Esophagus muscularis mucosa (tissue), 4 donors: ENCODE data around the gene DNAH2. TPM values are rescaled to one million over a fixed set of nuclear protein-coding genes. Genes with fewer than 3 reads are reported as not detected.

Source experiments
- DNase-seq: peaks from one replicate; pipeline ENCODE4 v3.0.0-alpha.2; 2017; ENCODE audit errors: extremely low spot score
- H3K27ac ChIP-seq, 4 donors: fragments of 200-600 bp; sonication (generic); replicated peaks in 1 of 4; 1 replicate in 3 of 4; 2 replicates in 1 of 4; pipeline ENCODE4 v1.5.1; 2016 to 2019; ENCODE audit warnings: mild to moderate bottlenecking in 1 of 4
- H3K27me3 ChIP-seq, 4 donors: fragments of 200-600 bp; sonication (generic); one replicate each; pipeline versions ENCODE4 v1.5.1 to v1.6.0; 2016 to 2019
- H3K36me3 ChIP-seq, 4 donors: fragments of 200-600 bp; sonication (generic); one replicate each; pipeline ENCODE4 v1.5.1; 2016 to 2019
- H3K4me1 ChIP-seq, 4 donors: fragments of 200-600 bp; sonication (generic); one replicate each; pipeline ENCODE4 v1.5.1; 2016 to 2019
- H3K4me3 ChIP-seq, 4 donors: fragments of 200-600 bp; sonication (generic); 1 replicate in 2 of 4; 2 replicates in 2 of 4; pipeline ENCODE4 v1.5.1; 2016 to 2019; ENCODE audit warnings: mild to moderate bottlenecking in 4 of 4, moderate library complexity in 1 of 4
- H3K9me3 ChIP-seq, 4 donors: fragments of 200-600 bp; sonication (generic); 1 replicate in 3 of 4; 2 replicates in 1 of 4; pipeline ENCODE4 v1.5.1; 2016 to 2019
- CTCF ChIP-seq, 3 experiments: fragments of 200-600 bp in 2 of 3; fragments of 450-650 bp in 1 of 3; sonication (generic) in 2 of 3; IDR thresholded peaks; one replicate each; pipeline ENCODE4 v1.5.1; 2017 to 2019; ENCODE audit warnings: antibody characterized with exemption in 3 of 3, mild to moderate bottlenecking in 2 of 3, moderate library complexity in 1 of 3
- EP300 ChIP-seq: sonication (generic); formaldehyde crosslinking; IDR thresholded peaks from one replicate; pipeline ENCODE4 v1.6.1; 2017; ENCODE audit warnings: antibody characterized with exemption
- POLR2A ChIP-seq: fragments of 450-650 bp; IDR thresholded peaks from one replicate; pipeline ENCODE4 v1.6.1; 2017; ENCODE audit warnings: antibody characterized with exemption, moderate library complexity, mild to moderate bottlenecking, low read depth
- POLR2AphosphoS5 ChIP-seq, 2 donors: sonication (generic); formaldehyde crosslinking; IDR thresholded peaks; one replicate each; pipeline ENCODE4 v1.6.1; 2017; ENCODE audit warnings: antibody characterized with exemption in 2 of 2
- WGBS: methylation state at CpG from one replicate; pipeline ENCODE4 v1.1.5; 2018; 5-methylcytosine and 5-hydroxymethylcytosine counted together
- intact Hi-C: fragments of 100-400 bp; cut with DNase I; formaldehyde crosslinking; loops from one replicate; pipeline ENCODE4 v1.15.1; 2023
- total RNA-seq, 4 donors: library from RNA; depleted of rRNA; stranded (reverse); fragments of >200 nt; gene quantifications; one replicate each; pipeline versions ENCODE4 v1.1.0 to v1.2.1, GENCODE V29; 2016

The DNAH2 gene
- total RNA-seq, 4 donors from 2014 or later, result under 0.01 to 0.17 (median 0.06) TPM

DNA sequence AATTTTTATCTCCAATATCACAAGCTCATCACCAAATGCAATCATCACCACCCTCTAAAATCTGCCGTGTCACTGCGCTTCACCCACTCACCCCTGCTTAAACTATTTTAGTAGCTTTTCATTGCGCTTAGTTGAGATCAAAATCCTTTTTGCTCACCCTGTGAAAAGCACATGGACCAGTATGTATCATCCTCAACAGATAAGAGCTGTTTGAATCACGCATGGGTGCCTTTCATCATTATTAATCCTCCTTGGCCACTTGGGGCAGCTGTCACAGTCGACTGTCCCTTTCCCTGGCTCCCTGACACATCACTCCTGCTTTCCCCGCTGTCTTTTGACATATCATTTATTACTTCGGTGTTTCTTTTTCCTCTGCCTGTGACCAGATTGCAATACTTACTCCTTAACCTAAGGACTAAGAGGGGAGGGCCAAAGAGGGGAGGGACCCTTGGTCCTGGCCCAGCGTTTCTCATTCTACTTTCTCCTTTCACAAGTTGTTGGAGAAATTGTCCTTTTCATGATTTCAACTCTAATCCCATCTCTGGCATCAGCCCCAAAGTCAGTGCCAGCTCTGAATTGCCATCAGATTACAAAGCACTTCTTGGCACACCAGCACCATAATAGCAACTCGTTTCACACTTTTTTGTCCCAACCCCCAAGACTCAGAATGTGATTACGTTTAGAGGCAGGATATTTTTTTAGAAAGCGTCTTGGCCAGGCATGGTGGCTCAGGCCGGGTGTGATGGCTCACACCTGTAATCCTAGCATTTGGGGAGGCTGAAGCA, 107.9 kb downstream of the DNAH2 start:
- Histone ChIP-seq H3K4me3 (no peak overlapping the region), H3K27me3 (no peaks in the 10 kb centered on the region), H3K36me3 (no peaks in the 10 kb centered on the region), H3K9me3 (no peaks in the 10 kb centered on the region), H3K27ac (no peak overlapping the region), H3K4me1 (peaks cover 0 to 9% (median 4%) of the 10 kb centered on the region in 4 donors)
- 40% methylated on average over 11 of the region's 12 CpGs for WGBS
- intact Hi-C loops, result loop anchor here (10.0 kb wide), 1 partner anchor 81 kb away; no protein-coding TSS in a partner anchor
- TF ChIP-seq CTCF (IDR thresholded peaks at IDR 0.05) (no peak), POLR2A (no peak)
- no peak for DNase-seq

- WGBS, result 90% methylated on average over 7 of the region's 8 CpGs
- intact Hi-C loops, result no loop called here
- H3K9me3 ChIP-seq, result no peaks in the 10 kb centered on the region
- H3K4me3 ChIP-seq, result no peak overlapping the region
- no peak overlapping the region for H3K27ac ChIP-seq
- H3K27me3 ChIP-seq, result no peaks in the 10 kb centered on the region
- no peaks in the 10 kb centered on the region for H3K36me3 ChIP-seq
- H3K4me1 ChIP-seq, result peaks cover 5 to 15% (median 11%) of the 10 kb centered on the region in 4 donors
- DNase-seq, result no peak
- no peak for TF ChIP-seq EP300
- no peak for TF ChIP-seq POLR2AphosphoS5 (IDR thresholded peaks at IDR 0.05)
- TF ChIP-seq POLR2A, result no peak
- TF ChIP-seq CTCF (IDR thresholded peaks at IDR 0.05), result no peak
These were observed 113.1 kb downstream of the DNAH2 start for GRCh38 chr17:7830616-7831015.

GRCh38 chr17:7831233-7831632, 113.7 kb downstream of the DNAH2 start:
- Histone ChIP-seq H3K4me3 (no peak overlapping the region), H3K36me3 (no peaks in the 10 kb centered on the region), H3K9me3 (no peaks in the 10 kb centered on the region), H3K27ac (no peak overlapping the region), H3K27me3 (no peaks in the 10 kb centered on the region), H3K4me1 (peaks cover 7 to 16% (median 13%) of the 10 kb centered on the region in 4 donors)
- no peak for TF ChIP-seq CTCF (IDR thresholded peaks at IDR 0.05)
- DNase-seq, result no peak
- WGBS, result 81% methylated on average over 7 of the region's 7 CpGs
- intact Hi-C loops, result no loop called here

- Histone ChIP-seq H3K4me1 (peaks cover 19 to 28% (median 25%) of the 10 kb centered on the region in 4 donors), H3K4me3 (no peak overlapping the region), H3K9me3 (no peaks in the 10 kb centered on the region), H3K36me3 (no peaks in the 10 kb centered on the region), H3K27ac (no peak overlapping the region), H3K27me3 (no peaks in the 10 kb centered on the region)
- TF ChIP-seq POLR2AphosphoS5 (IDR thresholded peaks at IDR 0.05), result no peak
- TF ChIP-seq CTCF (IDR thresholded peaks at IDR 0.05), result no peak
- TF ChIP-seq POLR2A, result no peak
- TF ChIP-seq EP300, result no peak
- no peak for DNase-seq
- intact Hi-C loops, result no loop called here
- WGBS, result 79% methylated on average over 10 of the region's 10 CpGs
These were observed 114.9 kb downstream of the DNAH2 start for GRCh38 chr17:7832431-7832830.
